Measurements from ENCODE around the gene CACNA2D1. TPM values are rescaled to one million over a fixed set of nuclear protein-coding genes. Genes with fewer than 3 reads are reported as not detected.

The CACNA2D1 gene
- total and polyA plus RNA-seq, 8 donors: 1.8 to 72.7 (median 5.7) TPM

- Histone ChIP-seq H3K4me3 (no peak overlapping the region), H3K27ac (no peak overlapping the region), H3K36me3 (no peaks in the 10 kb centered on the region), H3K9me3 (no peaks in the 10 kb centered on the region), H3K27me3 (no peaks in the 10 kb centered on the region), H3K4me1 (no peaks in the 10 kb centered on the region)
- TF ChIP-seq CTCF (IDR thresholded peaks at IDR 0.05) (no peak), POLR2AphosphoS5 (IDR thresholded peaks at IDR 0.05) (no peak), EP300 (IDR thresholded peaks at IDR 0.05) (no peak), POLR2A (IDR thresholded peaks at IDR 0.05) (no peak)
- intact Hi-C loops (cut with DNase I; ENCODE audit: low total_unique reads): no loop called here
- DNase-seq: no peak
- WGBS, 5 donors: 71 to 87% (median 83%) methylated on average over 3 of the region's 3 CpGs
Measured at GRCh38 chr7:82244947-82245517, 198.5 kb downstream of the CACNA2D1 start.

GRCh38 chr7:82241356-82241755 is 202.2 kb downstream of the CACNA2D1 start:
- H3K4me3 ChIP-seq: no peak overlapping the region
- no peak for TF ChIP-seq EP300 (IDR thresholded peaks at IDR 0.05)
- no peak for TF ChIP-seq POLR2AphosphoS5 (IDR thresholded peaks at IDR 0.05)
- TF ChIP-seq POLR2A (IDR thresholded peaks at IDR 0.05): no peak
- TF ChIP-seq CTCF (IDR thresholded peaks at IDR 0.05): no peak
- intact Hi-C loops (cut with DNase I; ENCODE audit: low total_unique reads): no loop called here
- no peak overlapping the region for H3K27ac ChIP-seq
- no peak for DNase-seq
- no peaks in the 10 kb centered on the region for H3K27me3 ChIP-seq
- H3K36me3 ChIP-seq: no peaks in the 10 kb centered on the region
- H3K4me1 ChIP-seq: no peaks in the 10 kb centered on the region
- H3K9me3 ChIP-seq: no peaks in the 10 kb centered on the region

GRCh38 chr7:82235713-82236112 is 207.9 kb downstream of the CACNA2D1 start:
- H3K27ac ChIP-seq: no peak overlapping the region
- intact Hi-C loops (cut with DNase I; ENCODE audit: low total_unique reads): no loop called here
- peaks cover 0 to 8% (median 0%) of the 10 kb centered on the region in 4 donors for H3K4me1 ChIP-seq
- no peak overlapping the region for H3K4me3 ChIP-seq
- DNase-seq: no peak
- TF ChIP-seq POLR2AphosphoS5 (IDR thresholded peaks at IDR 0.05) (no peak), CTCF (IDR thresholded peaks at IDR 0.05) (no peak), EP300 (IDR thresholded peaks at IDR 0.05) (no peak), POLR2A (IDR thresholded peaks at IDR 0.05) (no peak)
- H3K27me3 ChIP-seq: no peaks in the 10 kb centered on the region
- no peaks in the 10 kb centered on the region for H3K36me3 ChIP-seq
- 87 to 97% (median 95%) methylated on average over 2 of the region's 2 CpGs for WGBS, 5 donors
- no peaks in the 10 kb centered on the region for H3K9me3 ChIP-seq

- Histone ChIP-seq H3K9me3 (no peaks in the 10 kb centered on the region), H3K27ac (no peak overlapping the region), H3K27me3 (no peaks in the 10 kb centered on the region), H3K4me3 (no peak overlapping the region), H3K36me3 (no peaks in the 10 kb centered on the region), H3K4me1 (peaks cover 0 to 8% (median 0%) of the 10 kb centered on the region in 4 donors)
- WGBS, 5 donors: 27 to 42% (median 37%) methylated on average over 4 of the region's 4 CpGs
- intact Hi-C loops (cut with DNase I; ENCODE audit: low total_unique reads): no loop called here
- DNase-seq: peak in 1 of 2 donors; percentile 64
- TF ChIP-seq CTCF (IDR thresholded peaks at IDR 0.05) (peak in 5 of 7 experiments; percentile 17 to 63 (median 34)), POLR2A (IDR thresholded peaks at IDR 0.05) (no peak)
Measured at GRCh38 chr7:82234457-82235049, 209.0 kb downstream of the CACNA2D1 start.
